ENCODE data around the gene PCOLCE2. TPM values are rescaled to one million over a fixed set of nuclear protein-coding genes. Genes with fewer than 3 reads are reported as not detected.

PCOLCE2 gene
- total and polyA plus RNA-seq, 2 of the 8 experiments (the other 6 are each of a cell fraction or from before 2014, with no cell fraction given) = 11.1 to 12.6 TPM

DNA sequence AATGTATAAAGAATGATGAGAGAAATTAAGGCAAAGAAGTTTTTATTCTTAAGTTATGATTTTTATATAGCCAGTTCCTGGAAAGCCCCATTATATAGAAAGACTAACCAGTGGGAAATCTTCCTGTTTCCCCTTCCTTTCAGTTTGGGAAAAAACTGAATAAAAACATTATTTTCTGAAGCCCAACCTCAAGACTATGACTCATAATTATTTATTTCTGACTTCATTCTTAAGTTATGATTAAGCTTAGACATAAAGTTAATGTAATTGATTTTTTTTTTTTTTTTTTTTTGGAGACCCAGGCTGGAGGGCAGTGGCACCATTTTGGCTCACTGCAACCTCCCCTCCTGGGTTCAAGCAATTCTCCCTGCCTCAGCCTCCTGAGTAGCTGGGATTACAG is 109.3 kb downstream of the PCOLCE2 start:
- Histone ChIP-seq H2AFZ (ENCODE audit: low read length) (no peak overlapping the region), H3K23ac (ENCODE audit: insufficient read length) (no peak overlapping the region), H2BK12ac (ENCODE audit: low read depth, low read length) (no peak overlapping the region), H2BK20ac (ENCODE audit: low read length) (no peak overlapping the region), H2BK5ac (ENCODE audit: low read depth, low read length) (no peak overlapping the region), H3K4me2 (ENCODE audit: insufficient read depth in 1 of 2, low read depth in 2 of 2, low read length in 2 of 2) (no peak overlapping the region), H2BK15ac (ENCODE audit: low read length) (no peak overlapping the region), H3K4me1 (replicated peaks in 1 of 4; ENCODE audit: control insufficient read depth in 3 of 4, insufficient read depth in 4 of 4, low read length in 3 of 4) (no peaks in the 10 kb centered on the region), H4K91ac (replicated peaks; ENCODE audit: insufficient read length, low read length) (no peak overlapping the region), H4K20me1 (replicated peaks in 1 of 2; ENCODE audit: control insufficient read depth in 1 of 2, insufficient read depth in 2 of 2, low read length in 2 of 2) (no peaks in the 10 kb centered on the region), H3K27ac (ENCODE audit: low read depth, low read length) (no peak overlapping the region), H3K56ac (replicated peaks; ENCODE audit: insufficient read length, low read depth, low read length) (no peak overlapping the region), H3K79me1 (ENCODE audit: low read depth, low read length) (no peaks in the 10 kb centered on the region), H3K9me3 (ENCODE audit: insufficient read depth in 2 of 2, low read depth in 1 of 2, low read length in 1 of 2) (no peaks in the 10 kb centered on the region), H2AK5ac (ENCODE audit: low read depth, low read length) (no peak overlapping the region), H3K79me2 (ENCODE audit: control insufficient read depth in 1 of 2, insufficient read depth in 2 of 2, low read length in 2 of 2) (no peaks in the 10 kb centered on the region), H3K14ac (ENCODE audit: insufficient read length) (no peak overlapping the region), H3K18ac (ENCODE audit: extremely low read depth, low read length) (no peak overlapping the region), H3K9ac (replicated peaks in 1 of 4; ENCODE audit: extremely low read depth in 1 of 4, low read depth in 3 of 4, low read length in 3 of 4) (no peak overlapping the region), H3K4ac (replicated peaks; ENCODE audit: insufficient read length, low read depth, low read length) (no peak overlapping the region), H3K36me3 (ENCODE audit: control insufficient read depth in 2 of 4, insufficient read depth in 4 of 4, low read length in 3 of 4) (no peaks in the 10 kb centered on the region), H3K27me3 (replicated peaks in 1 of 4; ENCODE audit: control insufficient read depth in 3 of 4, extremely low read depth in 1 of 4, insufficient read depth in 3 of 4, low read length in 3 of 4) (peaks cover 0 to 2% (median 0%) of the 10 kb centered on the region in 4 experiments; a peak in 1 of 7 replicates), H3K23me2 (ENCODE audit: low read depth, low read length) (no peaks in the 10 kb centered on the region), H4K8ac (ENCODE audit: extremely low read depth, insufficient read depth, low read length) (no peak overlapping the region), H2BK120ac (replicated peaks; ENCODE audit: low read depth, low read length) (no peak overlapping the region), H4K5ac (ENCODE audit: insufficient read length, low read depth, low read length) (no peak overlapping the region), H3K4me3 (ENCODE audit: extremely low read depth in 1 of 4, insufficient read depth in 2 of 4, low read depth in 3 of 4, low read length in 4 of 4) (no peak overlapping the region)
- CTCF ChIA-PET (ENCODE audit: partially characterized antibody) = no interaction called here
- TF ChIP-seq BACH1 (IDR thresholded peaks at IDR 0.05; ENCODE audit: low read length) (no peak), POU5F1 (IDR thresholded peaks at IDR 0.05; ENCODE audit: low read depth, low read length) (no peak), SUZ12 (IDR thresholded peaks at IDR 0.05; ENCODE audit: low read length) (no peak), SRF (IDR thresholded peaks at IDR 0.05; ENCODE audit: low read depth, low read length) (no peak), BRCA1 (IDR thresholded peaks at IDR 0.05; ENCODE audit: low read depth, low read length) (no peak), TAF1 (IDR thresholded peaks at IDR 0.05; ENCODE audit: low read depth, low read length) (no peak), KDM5A (IDR thresholded peaks at IDR 0.05; ENCODE audit: low read length) (no peak), CBX8 (IDR thresholded peaks at IDR 0.05; ENCODE audit: borderline replicate concordance, low read depth, low read length) (no peak), SP4 (IDR thresholded peaks at IDR 0.05; ENCODE audit: low read length) (no peak), RBBP5 (IDR thresholded peaks at IDR 0.05; ENCODE audit: borderline replicate concordance, low read depth, low read length) (no peak)
- TF ChIP-seq, protein P1, sequence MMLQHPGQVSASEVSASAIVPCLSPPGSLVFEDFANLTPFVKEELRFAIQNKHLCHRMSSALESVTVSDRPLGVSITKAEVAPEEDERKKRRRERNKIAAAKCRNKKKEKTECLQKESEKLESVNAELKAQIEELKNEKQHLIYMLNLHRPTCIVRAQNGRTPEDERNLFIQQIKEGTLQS (IDR thresholded peaks at IDR 0.05; ENCODE audit: insufficient read depth, low read depth, low read length) = no peak
- FAIRE-seq (no peak), DNase-seq (ENCODE audit: low read depth in 1 of 2, low spot score in 2 of 2) (no peak)
- POLR2A ChIA-PET (ENCODE audit: partially characterized antibody) = no interaction called here

Data from H1 (cell line).